ENCODE measurements around the gene GATAD2A. TPM values are rescaled to one million over a fixed set of nuclear protein-coding genes. Genes with fewer than 3 reads are reported as not detected.

Gene GATAD2A
- total and polyA plus RNA-seq, 2 of the 13 experiments (the other 11 are each of a cell fraction or from before 2014, with no cell fraction given): 16.8 to 28.6 TPM

- WGBS (ENCODE audit: low lambda C conversion rate): 20% methylated on average over 17 of the region's 23 CpGs
- Histone ChIP-seq H2AFZ (ENCODE audit: low read length) (no peak overlapping the region), H3K9ac (ENCODE audit: insufficient read depth, low read depth, low read length) (no peak overlapping the region), H3K4me2 (ENCODE audit: low read depth, low read length) (no peak overlapping the region), H3K27ac (ENCODE audit: extremely low read length, insufficient read depth, low read length) (no peak overlapping the region), H3K4me1 (ENCODE audit: insufficient read depth, low read length) (no peaks in the 10 kb centered on the region), H3K36me3 (replicated peaks in 1 of 2; ENCODE audit: control insufficient read depth in 1 of 2, insufficient read depth in 2 of 2, low read length in 2 of 2) (no peaks in the 10 kb centered on the region), H3K9me3 (ENCODE audit: low read length) (no peaks in the 10 kb centered on the region), H3K27me3 (ENCODE audit: control insufficient read depth in 1 of 2, insufficient read depth in 2 of 2, low read length in 2 of 2) (peaks cover 6 to 59% of the 10 kb centered on the region in 2 experiments; a peak in 4 of 5 replicates), H4K20me1 (ENCODE audit: insufficient read depth, low read length) (no peaks in the 10 kb centered on the region), H3K79me2 (ENCODE audit: insufficient read depth, low read length) (no peaks in the 10 kb centered on the region), H3K4me3 (replicated peaks in 1 of 3; ENCODE audit: insufficient read depth in 1 of 3, low read depth in 2 of 3, low read length in 3 of 3) (no peak overlapping the region)
- TF ChIP-seq EP300 (IDR thresholded peaks at IDR 0.05; ENCODE audit: low read depth in 2 of 2, low read length in 2 of 2) (no peak), EP300 (CRISPR knock-in tag; IDR thresholded peaks at IDR 0.05; ENCODE audit: borderline replicate concordance) (no peak), ZEB1 (IDR thresholded peaks at IDR 0.05; ENCODE audit: insufficient replicate concordance, low read depth) (peak; percentile 78), KLF11 (CRISPR knock-in tag; IDR thresholded peaks at IDR 0.05) (no peak), ZKSCAN8 (CRISPR knock-in tag; IDR thresholded peaks at IDR 0.05; ENCODE audit: borderline replicate concordance) (no peak), ATF2 (CRISPR knock-in tag; IDR thresholded peaks at IDR 0.05) (no peak), CREB1 (IDR thresholded peaks at IDR 0.05) (peak; percentile 71), CREB1 (CRISPR knock-in tag; IDR thresholded peaks at IDR 0.05) (no peak), GABPA (IDR thresholded peaks at IDR 0.05; ENCODE audit: low read depth, low read length) (no peak), GABPA (CRISPR knock-in tag; IDR thresholded peaks at IDR 0.05; ENCODE audit: low read depth) (no peak)
- FAIRE-seq: no peak
- DNase-seq (ENCODE audit: low spot score): no peak
- ChIA-PET CTCF (ENCODE audit: low intra/inter-chr PET ratio, low total read pairs) (no interaction called here), POLR2A (no interaction called here)
- no peak for ATAC-seq
- in situ Hi-C loops (cut with HindIII; ENCODE audit: extremely low pct_ligation_motif_present, low pct_unique_long_range_greater_than_20kb): loop anchor here (25.0 kb wide), 2 partner anchors 412 to 1012 kb away; partner anchors contain the start of gene ZNF737
- BruUV-seq (replicated peaks): no TSS peak
- intact Hi-C loops (cut with micrococcal nuclease; ENCODE audit: unreplicated experiment): no loop called here
These were observed 144.5 kb downstream of the GATAD2A start for GRCh38 chr19:19549804-19550464.
